ENCODE data around the gene PEAR1.

GRCh38 chr1:156877433-156878170, 15.9 kb upstream of the PEAR1 start:
- TF ChIP-seq POLR2A (IDR thresholded peaks at IDR 0.05) (no peak), POLR2AphosphoS5 (IDR thresholded peaks at IDR 0.05) (no peak), EP300 (IDR thresholded peaks at IDR 0.05) (no peak)
- TF ChIP-seq, protein P1, sequence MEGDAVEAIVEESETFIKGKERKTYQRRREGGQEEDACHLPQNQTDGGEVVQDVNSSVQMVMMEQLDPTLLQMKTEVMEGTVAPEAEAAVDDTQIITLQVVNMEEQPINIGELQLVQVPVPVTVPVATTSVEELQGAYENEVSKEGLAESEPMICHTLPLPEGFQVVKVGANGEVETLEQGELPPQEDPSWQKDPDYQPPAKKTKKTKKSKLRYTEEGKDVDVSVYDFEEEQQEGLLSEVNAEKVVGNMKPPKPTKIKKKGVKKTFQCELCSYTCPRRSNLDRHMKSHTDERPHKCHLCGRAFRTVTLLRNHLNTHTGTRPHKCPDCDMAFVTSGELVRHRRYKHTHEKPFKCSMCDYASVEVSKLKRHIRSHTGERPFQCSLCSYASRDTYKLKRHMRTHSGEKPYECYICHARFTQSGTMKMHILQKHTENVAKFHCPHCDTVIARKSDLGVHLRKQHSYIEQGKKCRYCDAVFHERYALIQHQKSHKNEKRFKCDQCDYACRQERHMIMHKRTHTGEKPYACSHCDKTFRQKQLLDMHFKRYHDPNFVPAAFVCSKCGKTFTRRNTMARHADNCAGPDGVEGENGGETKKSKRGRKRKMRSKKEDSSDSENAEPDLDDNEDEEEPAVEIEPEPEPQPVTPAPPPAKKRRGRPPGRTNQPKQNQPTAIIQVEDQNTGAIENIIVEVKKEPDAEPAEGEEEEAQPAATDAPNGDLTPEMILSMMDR (IDR thresholded peaks at IDR 0.05): no peak
